ENCODE results near the gene HRAS.

The HRAS gene

GRCh38 chr11:506995-507726 is 28.2 kb downstream of the HRAS start, which contains the start of gene RNH1:
Gene RNH1, minus strand, starts transcription at chr11:507242. Its CDS starts 5,080 bp downstream, at chr11:502162.
- peak; percentile 95 for DNase-seq

GRCh38 chr11:506238-506994 is 29.0 kb downstream of the HRAS start:
- DNase-seq = peak; percentile 98

- DNase-seq = no peak
These were observed 30.4 kb downstream of the HRAS start for GRCh38 chr11:504994-505344.

GRCh38 chr11:504053-504993 is 31.1 kb downstream of the HRAS start:
- DNase-seq = no peak

GRCh38 chr11:503179-503981 is 32.0 kb downstream of the HRAS start:
- DNase-seq = no peak

GRCh38 chr11:502288-503178 is 32.8 kb downstream of the HRAS start:
- no peak for DNase-seq

GRCh38 chr11:501683-502287 is 33.6 kb downstream of the HRAS start:
- no peak for DNase-seq

GRCh38 chr11:501001-501682 is 34.2 kb downstream of the HRAS start:
- no peak for DNase-seq

GRCh38 chr11:499201-500076 is 35.9 kb downstream of the HRAS start:
- DNase-seq = no peak

GRCh38 chr11:498297-499181 is 36.8 kb downstream of the HRAS start:
- no peak for DNase-seq

GRCh38 chr11:497565-498296 is 37.6 kb downstream of the HRAS start:
- DNase-seq = no peak

GRCh38 chr11:496834-497564 is 38.4 kb downstream of the HRAS start:
- DNase-seq = no peak

- no peak for DNase-seq
These were observed 39.8 kb downstream of the HRAS start for GRCh38 chr11:495537-495931.

GRCh38 chr11:494761-495536 is 40.4 kb downstream of the HRAS start:
- no peak for DNase-seq

GRCh38 chr11:492427-493226 is 42.7 kb downstream of the HRAS start:
- peak; percentile 27 for DNase-seq

Data from NCI-H345 (cell line).